Fibroblast of lung (primary cell): ENCODE results near the gene CDYL.

Experiments
- EZH2 ChIP-seq: IDR thresholded peaks from 2 replicates; pipeline ENCODE4 v1.5.1; 2012; ENCODE audit warnings: low read length, control low read depth, mild to moderate bottlenecking; ENCODE audit errors: missing control alignments
- TF ChIP-seq, protein P1 (sequence below), 2 donors: IDR thresholded peaks in 1 of 2; conservative IDR thresholded peaks in 1 of 2; 1 replicate in 1 of 2; 2 replicates in 1 of 2; pipeline ENCODE4 v1.5.1; 2011 to 2012; ENCODE audit warnings: low read length in 2 of 2, control low read depth in 1 of 2, inconsistent platforms in 1 of 2, low read depth in 1 of 2, mild to moderate bottlenecking in 1 of 2

DNA sequence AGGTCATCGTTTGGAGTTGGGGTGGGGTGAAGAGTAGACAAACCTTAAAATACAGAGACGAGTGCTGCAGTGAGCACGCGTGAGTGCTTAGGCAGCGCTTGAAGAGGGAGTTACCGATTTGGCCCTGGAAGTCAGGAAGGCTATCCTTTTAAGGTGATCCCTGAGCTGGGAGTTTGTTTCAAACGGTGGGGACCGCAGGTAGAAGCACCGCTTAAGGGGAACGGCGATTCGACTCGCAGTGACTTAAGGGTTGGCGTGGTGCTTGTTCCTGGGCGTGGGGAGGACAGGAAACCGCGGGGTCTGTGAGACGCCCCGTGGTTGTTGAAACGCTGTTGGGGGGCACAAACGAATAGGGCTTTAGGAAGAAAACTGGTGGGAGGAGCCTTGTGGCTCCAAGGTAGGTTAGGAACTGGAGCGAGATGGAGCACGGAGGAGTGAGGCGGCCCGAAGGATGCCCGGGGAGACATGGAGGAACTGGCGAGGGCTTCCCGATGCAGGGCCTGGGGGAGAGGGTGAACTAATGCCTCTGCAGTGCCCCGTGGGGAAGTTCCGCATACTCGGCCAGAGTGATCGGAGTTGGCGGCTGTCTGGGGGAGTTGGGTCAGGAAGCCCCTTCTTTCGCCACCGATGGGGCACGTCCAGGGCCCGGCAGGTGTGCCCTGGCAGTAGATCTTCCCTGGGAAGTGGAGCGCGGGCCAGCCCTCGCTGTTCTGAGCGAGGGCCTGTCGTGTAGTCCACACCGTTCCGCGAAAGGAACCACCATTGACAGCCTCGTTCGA, 1.3 kb upstream of the CDYL start:
- TF ChIP-seq, protein P1, sequence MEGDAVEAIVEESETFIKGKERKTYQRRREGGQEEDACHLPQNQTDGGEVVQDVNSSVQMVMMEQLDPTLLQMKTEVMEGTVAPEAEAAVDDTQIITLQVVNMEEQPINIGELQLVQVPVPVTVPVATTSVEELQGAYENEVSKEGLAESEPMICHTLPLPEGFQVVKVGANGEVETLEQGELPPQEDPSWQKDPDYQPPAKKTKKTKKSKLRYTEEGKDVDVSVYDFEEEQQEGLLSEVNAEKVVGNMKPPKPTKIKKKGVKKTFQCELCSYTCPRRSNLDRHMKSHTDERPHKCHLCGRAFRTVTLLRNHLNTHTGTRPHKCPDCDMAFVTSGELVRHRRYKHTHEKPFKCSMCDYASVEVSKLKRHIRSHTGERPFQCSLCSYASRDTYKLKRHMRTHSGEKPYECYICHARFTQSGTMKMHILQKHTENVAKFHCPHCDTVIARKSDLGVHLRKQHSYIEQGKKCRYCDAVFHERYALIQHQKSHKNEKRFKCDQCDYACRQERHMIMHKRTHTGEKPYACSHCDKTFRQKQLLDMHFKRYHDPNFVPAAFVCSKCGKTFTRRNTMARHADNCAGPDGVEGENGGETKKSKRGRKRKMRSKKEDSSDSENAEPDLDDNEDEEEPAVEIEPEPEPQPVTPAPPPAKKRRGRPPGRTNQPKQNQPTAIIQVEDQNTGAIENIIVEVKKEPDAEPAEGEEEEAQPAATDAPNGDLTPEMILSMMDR (conservative IDR thresholded peaks at IDR 0.05 in 1 of 2, IDR thresholded peaks at IDR 0.05 in 1 of 2; ENCODE audit: low read depth in 1 of 2, low read length in 2 of 2) = no peak
- TF ChIP-seq EZH2 = peak; percentile 16
